GM21786 (cell line): ENCODE measurements around the gene PRELP.
"Not testable (repeated sequence)": the region's sequence is repeated elsewhere in the genome, so short reads cannot be mapped to it uniquely, and the experiment has no call there.

Experiments used
- ATAC-seq: cut with Tn5 transposase; IDR thresholded peaks from one replicate; pipeline ENCODE4 v1.9.1; 2021; ENCODE audit not compliant: unreplicated experiment

Gene PRELP

GRCh38 chr1:203453616-203454015, 22.0 kb upstream of the PRELP start:
- ATAC-seq = no peak

GRCh38 chr1:203454986-203455471, 20.6 kb upstream of the PRELP start:
- ATAC-seq = no peak

- ATAC-seq = no peak
Observed at GRCh38 chr1:203455706-203456105, 19.9 kb upstream of the PRELP start.

- no peak for ATAC-seq
Observed at GRCh38 chr1:203456577-203456976, 19.0 kb upstream of the PRELP start.

GRCh38 chr1:203458078-203458477, 17.5 kb upstream of the PRELP start:
- no peak for ATAC-seq

GRCh38 chr1:203459671-203460201, 15.9 kb upstream of the PRELP start:
- no peak for ATAC-seq

- no peak for ATAC-seq
Observed at GRCh38 chr1:203461717-203462116, 13.9 kb upstream of the PRELP start.

GRCh38 chr1:203462143-203462542, 13.5 kb upstream of the PRELP start:
- no peak for ATAC-seq

GRCh38 chr1:203462878-203463277, 12.7 kb upstream of the PRELP start:
- no peak for ATAC-seq

- ATAC-seq = no peak
Observed at GRCh38 chr1:203463469-203464062, 12.0 kb upstream of the PRELP start.

- no peak for ATAC-seq
Observed at GRCh38 chr1:203464226-203464625, 11.4 kb upstream of the PRELP start.

GRCh38 chr1:203464743-203465142, 10.9 kb upstream of the PRELP start:
- no peak for ATAC-seq

GRCh38 chr1:203465146-203465798, 10.3 kb upstream of the PRELP start:
- ATAC-seq = no peak

GRCh38 chr1:203465948-203466347, 9.7 kb upstream of the PRELP start:
- no peak for ATAC-seq

- not testable (repeated sequence) for ATAC-seq
Observed at GRCh38 chr1:203466906-203467549, 8.6 kb upstream of the PRELP start.

- no peak for ATAC-seq
Observed at GRCh38 chr1:203467550-203467921, 8.1 kb upstream of the PRELP start.

- no peak for ATAC-seq
Observed at GRCh38 chr1:203468326-203468725, 7.3 kb upstream of the PRELP start.

GRCh38 chr1:203470240-203470639, 5.4 kb upstream of the PRELP start:
- ATAC-seq = no peak

- no peak for ATAC-seq
Observed at GRCh38 chr1:203471841-203472240, 3.8 kb upstream of the PRELP start.

GRCh38 chr1:203473281-203473680, 2.3 kb upstream of the PRELP start:
- ATAC-seq = no peak

- ATAC-seq = no peak
Observed at GRCh38 chr1:203473781-203474305, 1.8 kb upstream of the PRELP start.
